HG03378 (cell line): ENCODE data around the gene SLC25A11.

Experiments
- ATAC-seq: cut with Tn5 transposase; IDR thresholded peaks from one replicate; pipeline ENCODE4 v1.9.1; 2021; ENCODE audit warnings: mild to moderate bottlenecking, moderate library complexity; ENCODE audit not compliant: unreplicated experiment

Gene SLC25A11

GRCh38 chr17:4896332-4897197, 43.3 kb downstream of the SLC25A11 start:
- ATAC-seq = no peak

GRCh38 chr17:4895657-4896331, 44.1 kb downstream of the SLC25A11 start:
- ATAC-seq = no peak

GRCh38 chr17:4895121-4895520, 44.7 kb downstream of the SLC25A11 start:
- ATAC-seq = no peak

- ATAC-seq = no peak
These were observed 45.9 kb downstream of the SLC25A11 start for GRCh38 chr17:4893721-4894560.

- no peak for ATAC-seq
These were observed 46.6 kb downstream of the SLC25A11 start for GRCh38 chr17:4893272-4893671.

GRCh38 chr17:4892499-4893221, 47.2 kb downstream of the SLC25A11 start:
- no peak for ATAC-seq

- ATAC-seq = no peak
These were observed 48.1 kb downstream of the SLC25A11 start for GRCh38 chr17:4891411-4892410.

- ATAC-seq = no peak
These were observed 52.3 kb downstream of the SLC25A11 start for GRCh38 chr17:4887581-4887980.
